GM23338 (cell line): ENCODE results near the gene RBM7. TPM values are rescaled to one million over a fixed set of nuclear protein-coding genes. Genes with fewer than 3 reads are reported as not detected.

ENCODE experiments used
- ATAC-seq: fragments of 200-7000 bp; cut with Tn5 transposase; 3 replicates; pipeline ENCODE4 v1.9.1; 2020
- DNase-seq: peaks from one replicate; pipeline ENCODE4 v3.0.0-alpha.2; 2015; ENCODE audit warnings: low spot score
- H2AFZ ChIP-seq: fragments of 200-600 bp; sonication (generic); 2 replicates; pipeline ENCODE4 v1.8.0; 2016; ENCODE audit warnings: antibody characterized with exemption, mild to moderate bottlenecking, moderate library complexity
- H3F3A ChIP-seq: fragments of 200-600 bp; sonication (generic); replicated peaks from 2 replicates; pipeline ENCODE4 v1.8.0; 2017; ENCODE audit warnings: antibody characterized with exemption, mixed run types, low read depth
- H3K27ac ChIP-seq: fragments of 200-600 bp; sonication (generic); 2 replicates; pipeline ENCODE4 v1.6.1; 2016; ENCODE audit warnings: low read depth
- H3K27me3 ChIP-seq: fragments of 200-600 bp; sonication (generic); 2 replicates; pipeline ENCODE4 v1.8.0; 2016; ENCODE audit warnings: mild to moderate bottlenecking, mixed run types, moderate library complexity; ENCODE audit not compliant: insufficient read depth
- H3K36me3 ChIP-seq: fragments of 200-600 bp; sonication (generic); 2 replicates; pipeline ENCODE4 v1.8.0; 2016; ENCODE audit warnings: mild to moderate bottlenecking; ENCODE audit not compliant: insufficient read depth
- H3K4me1 ChIP-seq: fragments of 200-600 bp; sonication (generic); 2 replicates; pipeline ENCODE4 v1.8.0; 2016; ENCODE audit warnings: mild to moderate bottlenecking, moderate library complexity; ENCODE audit not compliant: insufficient read depth
- H3K4me2 ChIP-seq: fragments of 200-600 bp; sonication (generic); 2 replicates; pipeline ENCODE4 v1.7.1; 2017; ENCODE audit warnings: mixed run types
- H3K4me3 ChIP-seq: fragments of 200-600 bp; sonication (generic); 2 replicates; pipeline ENCODE4 v1.6.1; 2016; ENCODE audit warnings: mixed run types
- H3K79me2 ChIP-seq: fragments of 200-600 bp; sonication (generic); replicated peaks from 2 replicates; pipeline ENCODE4 v1.8.0; 2017; ENCODE audit warnings: mild to moderate bottlenecking; ENCODE audit not compliant: insufficient read depth
- H3K9me2 ChIP-seq: fragments of 200-600 bp; sonication (generic); 2 replicates; pipeline ENCODE4 v1.8.0; 2017; ENCODE audit not compliant: insufficient read depth
- H4K20me1 ChIP-seq: fragments of 200-600 bp; sonication (generic); replicated peaks from 2 replicates; pipeline ENCODE4 v1.8.0; 2017; ENCODE audit warnings: mild to moderate bottlenecking; ENCODE audit not compliant: insufficient read depth
- H3K27ac Mint-ChIP-seq: 2 replicates; pipeline ENCODE4 v1.8.0; 2020; ENCODE audit warnings: inconsistent platforms, mild to moderate bottlenecking, moderate library complexity, mixed read lengths
- H3K27me3 Mint-ChIP-seq: 3 replicates; pipeline ENCODE4 v1.8.0; 2022; ENCODE audit warnings: low read depth, mild to moderate bottlenecking, moderate library complexity, mixed read lengths, inconsistent platforms; ENCODE audit not compliant: insufficient read depth, poor library complexity
- H3K36me3 Mint-ChIP-seq: 3 replicates; pipeline ENCODE4 v1.8.0; 2021; ENCODE audit warnings: low read depth, mild to moderate bottlenecking, inconsistent platforms, moderate library complexity, mixed read lengths
- H3K4me1 Mint-ChIP-seq: 3 replicates; pipeline ENCODE4 v1.8.0; 2020; ENCODE audit warnings: mild to moderate bottlenecking, inconsistent platforms, mixed read lengths
- H3K4me3 Mint-ChIP-seq: 3 replicates; pipeline ENCODE4 v1.8.0; 2021; ENCODE audit warnings: moderate library complexity, mild to moderate bottlenecking, inconsistent platforms, mixed read lengths
- H3K9me3 Mint-ChIP-seq: 3 replicates; pipeline ENCODE4 v1.8.0; 2020; ENCODE audit warnings: moderate library complexity, mild to moderate bottlenecking, inconsistent platforms, mixed read lengths
- CREB1 ChIP-seq: fragments of 250-450 bp; sonication (Bioruptor Pico); IDR thresholded peaks from 2 replicates; pipeline ENCODE4 v1.5.0; 2020; ENCODE audit warnings: low read depth, mild to moderate bottlenecking, moderate library complexity
- ETS1 ChIP-seq: IDR thresholded peaks from 2 replicates; pipeline ENCODE4 v1.6.1; 2016; ENCODE audit warnings: antibody characterized with exemption
- EZH2 ChIP-seq: fragments of 200-600 bp; sonication (generic); IDR thresholded peaks from one replicate; pipeline ENCODE4 v1.8.0; 2017; ENCODE audit warnings: antibody characterized with exemption, mild to moderate bottlenecking, low read depth; ENCODE audit not compliant: unreplicated experiment
- EZH2phosphoT487 ChIP-seq: fragments of 200-600 bp; sonication (generic); IDR thresholded peaks from one replicate; pipeline ENCODE4 v1.8.1; 2018; ENCODE audit warnings: antibody characterized with exemption; ENCODE audit not compliant: unreplicated experiment
- POLR2AphosphoS5 ChIP-seq: IDR thresholded peaks from 2 replicates; pipeline ENCODE4 v1.6.1; 2016; ENCODE audit warnings: antibody characterized with exemption, low read depth
- STAT1 ChIP-seq: IDR thresholded peaks from one replicate; pipeline ENCODE4 v1.6.1; 2016; ENCODE audit warnings: antibody characterized with exemption; ENCODE audit not compliant: unreplicated experiment
- ZNF114 ChIP-seq: fragments of 250-450 bp; sonication (Bioruptor Pico); IDR thresholded peaks from 2 replicates; pipeline ENCODE4 v1.5.0; 2020; ENCODE audit warnings: mild to moderate bottlenecking, moderate library complexity
- ZNF331 ChIP-seq: fragments of 250-450 bp; sonication (Bioruptor Pico); IDR thresholded peaks from 2 replicates; pipeline ENCODE4 v1.5.0; 2020; ENCODE audit warnings: low read depth, mild to moderate bottlenecking, moderate library complexity
- ZNF462 ChIP-seq: fragments of 250-450 bp; sonication (Bioruptor Pico); IDR thresholded peaks from 2 replicates; pipeline ENCODE4 v1.5.0; 2020; ENCODE audit warnings: mild to moderate bottlenecking, moderate library complexity
- polyA plus RNA-seq: library from polyadenylated mRNA; unstranded; fragments of >200 nt; fragmentation: Nextera tagmentation; extraction: Ambion mirVana; gene quantifications from 2 replicates; pipeline ENCODE4 v1.2.1, GENCODE V29; 2016
- total RNA-seq: library from RNA; depleted of rRNA; stranded (reverse); fragments of >200 nt; shearing (Covaris generic); gene quantifications from 2 replicates; pipeline ENCODE4 v1.2.3, GENCODE V29; 2014

RBM7 gene
- total and polyA plus RNA-seq, 2 experiments from 2014 or later: 31.5 to 57.2 TPM

GRCh38 chr11:114354076-114354475 lies 46.4 kb upstream of the RBM7 start:
- no peaks in the 10 kb centered on the region for H3K27me3 ChIP-seq
- H3K36me3 Mint-ChIP-seq: no peaks in the 10 kb centered on the region; the same call in 2 of the 3 replicates
- no peak for DNase-seq
- no peak overlapping the region for H3K27ac Mint-ChIP-seq
- no peak overlapping the region for H3K4me3 Mint-ChIP-seq
- H3K4me2 ChIP-seq: no peak overlapping the region
- peaks cover 2% of the 10 kb centered on the region for H3K27me3 Mint-ChIP-seq
- H2AFZ ChIP-seq: no peak overlapping the region
- ATAC-seq: no peak
- TF ChIP-seq STAT1 (no peak), EZH2phosphoT487 (no peak), EZH2 (no peak), ZNF114 (CRISPR knock-in tag) (no peak), ZNF331 (no peak), ZNF462 (CRISPR knock-in tag) (no peak), POLR2AphosphoS5 (no peak), CREB1 (no peak), ETS1 (no peak)
- H3K4me1 Mint-ChIP-seq: no peaks in the 10 kb centered on the region
- no peaks in the 10 kb centered on the region for H4K20me1 ChIP-seq
- H3K4me3 ChIP-seq: no peak overlapping the region
- no peaks in the 10 kb centered on the region for H3K36me3 ChIP-seq
- no peaks in the 10 kb centered on the region for H3K79me2 ChIP-seq
- no peak overlapping the region for H3K27ac ChIP-seq
- peaks cover 3% of the 10 kb centered on the region; the same call in 1 of the 2 replicates for H3K9me2 ChIP-seq
- H3F3A ChIP-seq: no peaks in the 10 kb centered on the region
- H3K4me1 ChIP-seq: no peaks in the 10 kb centered on the region
- no peaks in the 10 kb centered on the region for H3K9me3 Mint-ChIP-seq
